GM23338 (cell line): ENCODE measurements around the gene ZNF283.

Experiments
- CTCF ChIP-seq, 2 experiments: fragments of 200-600 bp in 1 of 2; sonication (generic) in 1 of 2; conservative IDR thresholded peaks; 2 replicates each; pipeline versions ENCODE4 v1.5.1 to v1.6.1; 2016 to 2017; ENCODE audit warnings: antibody characterized with exemption in 2 of 2, low read depth in 2 of 2, mild to moderate bottlenecking in 2 of 2, moderate library complexity in 1 of 2
- EZH2 ChIP-seq: fragments of 200-600 bp; sonication (generic); IDR thresholded peaks from one replicate; pipeline ENCODE4 v1.8.0; 2017; ENCODE audit warnings: antibody characterized with exemption, mild to moderate bottlenecking, low read depth; ENCODE audit not compliant: unreplicated experiment
- EZH2phosphoT487 ChIP-seq: fragments of 200-600 bp; sonication (generic); IDR thresholded peaks from one replicate; pipeline ENCODE4 v1.8.1; 2018; ENCODE audit warnings: antibody characterized with exemption; ENCODE audit not compliant: unreplicated experiment
- JUNB ChIP-seq: IDR thresholded peaks from one replicate; pipeline ENCODE4 v1.6.1; 2016; ENCODE audit warnings: antibody characterized with exemption; ENCODE audit not compliant: unreplicated experiment
- POLR2AphosphoS5 ChIP-seq: IDR thresholded peaks from 2 replicates; pipeline ENCODE4 v1.6.1; 2016; ENCODE audit warnings: antibody characterized with exemption, low read depth
- ZNF114 ChIP-seq: fragments of 250-450 bp; sonication (Bioruptor Pico); IDR thresholded peaks from 2 replicates; pipeline ENCODE4 v1.5.0; 2020; ENCODE audit warnings: mild to moderate bottlenecking, moderate library complexity
- ZNF331 ChIP-seq: fragments of 250-450 bp; sonication (Bioruptor Pico); IDR thresholded peaks from 2 replicates; pipeline ENCODE4 v1.5.0; 2020; ENCODE audit warnings: low read depth, mild to moderate bottlenecking, moderate library complexity

- no peak for TF ChIP-seq CTCF (conservative IDR thresholded peaks at IDR 0.05; ENCODE audit: low read depth in 2 of 2)
- no peak for TF ChIP-seq POLR2AphosphoS5
- TF ChIP-seq EZH2: no peak
- TF ChIP-seq EZH2phosphoT487: no peak
- TF ChIP-seq ZNF114: no peak
- no peak for TF ChIP-seq JUNB
- TF ChIP-seq ZNF331 (CRISPR knock-in tag): no peak
These were observed 15.3 kb upstream of the ZNF283 start for GRCh38 chr19:43811837-43812236.
